Transverse colon (tissue), 4 donors: Measurements from ENCODE around the gene EPHA1. TPM values are rescaled to one million over a fixed set of nuclear protein-coding genes. Genes with fewer than 3 reads are reported as not detected.
A peak's percentile ranks its signal among the peaks of the same experiment; 100 is the strongest.
"Not testable (repeated sequence)": the region's sequence is repeated elsewhere in the genome, so short reads cannot be mapped to it uniquely, and the experiment has no call there.

Experiments used
- DNase-seq: peaks from one replicate; pipeline ENCODE4 v3.0.0-alpha.2; 2019
- H3K27ac ChIP-seq, 4 donors: fragments of 200-600 bp; sonication (generic); 2 replicates each; pipeline ENCODE4 v1.5.1; 2016 to 2018; ENCODE audit warnings: inconsistent platforms in 4 of 4
- H3K27me3 ChIP-seq: fragments of 200-600 bp; sonication (generic); 2 replicates; pipeline ENCODE4 v1.5.1; 2017; ENCODE audit warnings: inconsistent platforms
- H3K36me3 ChIP-seq, 4 donors: fragments of 200-600 bp; sonication (generic); 2 replicates each; pipeline ENCODE4 v1.5.1; 2017 to 2019; ENCODE audit warnings: inconsistent platforms in 4 of 4
- H3K4me1 ChIP-seq, 4 donors: fragments of 200-600 bp; sonication (generic); 2 replicates each; pipeline ENCODE4 v1.5.1; 2017 to 2020; ENCODE audit warnings: inconsistent platforms in 4 of 4
- H3K4me3 ChIP-seq, 4 donors: fragments of 200-600 bp; sonication (generic); 1 replicate in 1 of 4; 2 replicates in 3 of 4; pipeline versions ENCODE4 v1.5.1 to v1.6.1; 2017 to 2019; ENCODE audit warnings: inconsistent platforms in 4 of 4
- H3K9me3 ChIP-seq, 2 donors: fragments of 200-600 bp; sonication (generic); 2 replicates each; pipeline ENCODE4 v1.5.1; 2017 to 2019; ENCODE audit warnings: inconsistent platforms in 2 of 2
- CTCF ChIP-seq, 5 experiments: fragments of 200-600 bp in 3 of 5; fragments of 450-650 bp in 2 of 5; sonication (generic) in 3 of 5; IDR thresholded peaks; 1 replicate in 2 of 5; 2 replicates in 3 of 5; pipeline ENCODE4 v1.5.1; 2016 to 2017; ENCODE audit warnings: antibody characterized with exemption in 5 of 5, inconsistent platforms in 3 of 5, mild to moderate bottlenecking in 2 of 5, moderate library complexity in 1 of 5
- EP300 ChIP-seq: sonication (generic); formaldehyde crosslinking; IDR thresholded peaks from one replicate; pipeline ENCODE4 v1.6.1; 2017; ENCODE audit warnings: antibody characterized with exemption, low read depth
- POLR2A ChIP-seq: fragments of 450-650 bp; IDR thresholded peaks from one replicate; pipeline ENCODE4 v1.6.1; 2016; ENCODE audit warnings: antibody characterized with exemption, mild to moderate bottlenecking, moderate library complexity
- POLR2AphosphoS5 ChIP-seq, 3 donors: sonication (generic); formaldehyde crosslinking; IDR thresholded peaks; one replicate each; pipeline ENCODE4 v1.6.1; 2016; ENCODE audit warnings: antibody characterized with exemption in 3 of 3
- WGBS, 2 donors: methylation state at CpG; one replicate each; pipeline ENCODE4 v1.1.5; 2018; ENCODE audit warnings: low coverage in 1 of 2; 5-methylcytosine and 5-hydroxymethylcytosine counted together
- in situ Hi-C, 4 donors: fragments of 200-750 bp; cut with MboI; loops; one replicate each; pipeline versions ENCODE4 v1.15.0 to v1.15.1; 2017; ENCODE audit warnings: low sequenced_read_pairs in 3 of 4, low pct_ligation_motif_present in 1 of 4, low pct_unique_long_range_greater_than_20kb in 1 of 4
- intact Hi-C: fragments of 100-400 bp; cut with DNase I; formaldehyde crosslinking; loops from one replicate; pipeline ENCODE4 v1.15.1; 2023; ENCODE audit warnings: low total_unique reads
- total RNA-seq, 4 donors: library from RNA; depleted of rRNA; stranded (reverse); fragments of >200 nt; gene quantifications; one replicate each; pipeline ENCODE4 v1.1.0, GENCODE V29; 2016

EPHA1 gene
- total RNA-seq, 4 donors from 2014 or later: 21.1 to 29.9 (median 24.8) TPM

DNA sequence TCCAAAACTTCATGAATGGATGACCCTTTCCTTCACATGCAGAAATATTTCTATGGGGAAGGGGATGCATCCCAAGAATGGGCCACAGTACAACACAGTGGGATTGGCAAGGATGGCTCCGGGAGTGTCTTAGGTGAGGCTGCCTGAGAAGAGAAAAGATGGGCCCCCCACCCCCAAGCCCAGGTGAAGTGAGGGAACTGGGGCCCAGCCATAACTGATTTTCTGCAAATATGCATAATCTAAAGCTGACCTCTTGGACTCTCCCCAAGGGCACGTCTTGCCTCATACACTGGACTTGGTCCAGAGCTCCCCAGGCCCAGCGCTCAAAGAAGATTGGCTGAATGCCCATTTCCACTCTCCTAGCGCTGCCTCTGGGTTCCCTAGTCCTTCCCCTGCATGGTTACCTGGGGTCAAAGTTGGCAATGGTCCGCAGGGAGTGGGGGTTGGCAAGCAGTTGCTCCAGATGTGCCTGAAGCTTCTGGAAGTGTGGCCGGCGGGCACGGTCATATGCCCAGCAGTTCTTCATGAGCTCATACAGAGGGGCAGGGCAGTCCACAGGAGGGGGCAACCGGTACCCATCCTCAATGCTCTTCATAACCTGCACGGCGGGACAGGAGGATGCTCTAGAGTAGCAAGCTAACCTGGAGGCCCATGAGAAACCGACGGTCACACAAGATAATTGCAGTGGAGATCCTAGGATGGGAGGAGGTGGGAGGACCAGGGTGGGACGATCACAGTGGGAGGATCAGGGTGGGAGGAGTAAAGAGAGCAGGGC, 15.2 kb downstream of the EPHA1 start:
- in situ Hi-C loops (no loop called here), intact Hi-C loops (no loop called here)
- H3K4me3 ChIP-seq: no peak overlapping the region
- H3K27ac ChIP-seq: peak overlapping the region in 2 of 4 donors; percentile 93 to 99
- no peak for DNase-seq
- peaks cover 0 to 2% (median 0%) of the 10 kb centered on the region in 4 donors for H3K36me3 ChIP-seq
- WGBS, 2 donors: 84 to 90% methylated on average over 7 to 14 of the region's 14 CpGs
- no peaks in the 10 kb centered on the region for H3K27me3 ChIP-seq
- H3K4me1 ChIP-seq: peaks cover 10 to 32% (median 24%) of the 10 kb centered on the region in 4 donors
- TF ChIP-seq CTCF (IDR thresholded peaks at IDR 0.05): no peak
- no peak for TF ChIP-seq POLR2AphosphoS5 (IDR thresholded peaks at IDR 0.05)
- no peak for TF ChIP-seq POLR2A
- TF ChIP-seq EP300: no peak
- no peaks in the 10 kb centered on the region for H3K9me3 ChIP-seq

DNA sequence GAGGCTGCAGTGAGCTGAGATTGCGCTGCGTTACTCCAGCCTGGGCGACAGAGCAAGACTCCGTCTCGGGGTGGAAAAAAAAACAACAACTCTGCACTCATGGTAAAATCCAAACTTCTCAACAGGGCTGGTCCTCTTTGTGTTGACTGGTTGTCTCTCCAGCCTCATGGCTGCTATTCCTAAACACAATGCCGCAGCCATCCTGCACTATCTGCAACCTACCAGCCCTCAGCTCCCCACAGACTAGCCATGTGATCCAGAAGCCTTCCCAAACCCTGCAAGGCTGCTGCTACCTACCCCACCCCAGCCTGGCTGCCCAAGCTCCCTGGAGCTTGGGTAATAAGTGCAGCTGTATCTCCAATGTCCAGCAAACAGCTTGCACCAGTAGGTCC, 15.8 kb downstream of the EPHA1 start:
- no peak for DNase-seq
- in situ Hi-C loops: no loop called here
- Histone ChIP-seq H3K27me3 (no peaks in the 10 kb centered on the region), H3K4me3 (no peak overlapping the region), H3K36me3 (peaks cover 0 to 6% (median 0%) of the 10 kb centered on the region in 4 donors), H3K9me3 (no peaks in the 10 kb centered on the region), H3K27ac (peak overlapping the region; percentile 73 to 99 (median 86)), H3K4me1 (peaks cover 10 to 33% (median 24%) of the 10 kb centered on the region in 4 donors)
- 92% methylated on average over 6 of the region's 6 CpGs; no CpG with 5 or more reads in 1 of the 2 donors for WGBS, 2 donors
- intact Hi-C loops: no loop called here
- TF ChIP-seq CTCF (IDR thresholded peaks at IDR 0.05): no peak
- TF ChIP-seq POLR2AphosphoS5 (IDR thresholded peaks at IDR 0.05): no peak
- no peak for TF ChIP-seq POLR2A
- no peak for TF ChIP-seq EP300

- H3K4me3 ChIP-seq, in situ Hi-C loops, H3K9me3 ChIP-seq, H3K27me3 ChIP-seq, H3K36me3 ChIP-seq, DNase-seq, intact Hi-C loops: not testable (repeated sequence)
- peaks cover 10 to 35% (median 26%) of the 10 kb centered on the region in 4 donors for H3K4me1 ChIP-seq
- peak overlapping the region; percentile 73 to 99 (median 86) for H3K27ac ChIP-seq
- whole genome bisulfite sequencing, 2 donors: 80 to 88% methylated on average over 2 to 8 of the region's 8 CpGs
Observed at GRCh38 chr7:143392427-143392826, 16.2 kb downstream of the EPHA1 start.

DNA sequence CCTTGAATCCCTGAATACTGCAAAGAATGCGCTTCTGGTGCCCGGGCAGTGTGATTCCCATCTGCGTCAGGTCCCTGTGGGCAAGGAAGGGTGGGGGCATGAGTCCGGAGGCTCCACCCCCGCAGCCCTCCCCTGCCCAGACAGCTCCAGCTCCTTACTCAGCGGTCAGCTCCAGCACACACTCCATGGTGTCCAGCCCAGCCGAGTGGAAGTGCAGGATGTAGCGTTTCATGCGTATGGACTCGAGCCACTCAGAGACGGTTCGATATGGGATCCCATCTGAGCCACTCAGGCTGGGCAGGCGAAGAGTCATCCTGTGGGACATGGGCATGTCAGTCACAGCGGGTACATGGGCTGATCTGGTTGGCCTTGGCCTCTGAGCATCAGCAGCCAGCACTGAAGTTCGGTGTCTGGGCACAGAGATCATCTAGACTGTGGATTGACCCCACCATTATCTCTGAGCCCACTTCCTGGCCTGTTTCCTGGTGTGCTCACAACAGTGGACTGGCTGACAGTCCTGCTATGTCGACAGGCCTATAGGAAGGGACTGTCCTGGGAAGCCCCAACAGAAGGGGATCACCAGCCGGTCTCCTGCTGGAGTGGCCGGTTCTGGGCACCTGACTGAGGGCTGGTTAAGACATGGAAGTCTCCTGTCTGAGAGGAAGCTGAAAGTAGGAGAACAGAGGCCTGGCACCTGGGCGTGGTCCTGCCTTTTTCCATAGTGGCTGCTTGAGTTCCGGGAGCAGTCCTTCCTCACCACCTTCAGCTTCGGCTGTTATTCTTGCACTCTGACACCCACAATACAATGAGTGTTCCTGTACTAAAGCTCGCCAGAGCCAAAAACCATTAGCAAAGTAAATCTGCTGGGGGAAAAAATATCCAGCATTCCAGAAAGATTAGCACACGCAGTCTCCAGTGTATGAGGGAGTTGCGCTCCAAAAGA, 16.9 kb downstream of the EPHA1 start:
- no peaks in the 10 kb centered on the region for H3K9me3 ChIP-seq
- peak overlapping the region; percentile 73 to 99 (median 86) for H3K27ac ChIP-seq
- H3K36me3 ChIP-seq: peaks cover 0 to 6% (median 0%) of the 10 kb centered on the region in 4 donors
- no peaks in the 10 kb centered on the region for H3K27me3 ChIP-seq
- peak; percentile 36 to 64 (median 60) for TF ChIP-seq POLR2AphosphoS5 (IDR thresholded peaks at IDR 0.05)
- peak; percentile 22 for TF ChIP-seq POLR2A
- TF ChIP-seq CTCF (IDR thresholded peaks at IDR 0.05): no peak
- TF ChIP-seq EP300: no peak
- in situ Hi-C loops (no loop called here), intact Hi-C loops (no loop called here)
- H3K4me3 ChIP-seq: no peak overlapping the region
- 0 to 52% methylated on average over 1 to 22 of the region's 24 CpGs for WGBS, 2 donors
- DNase-seq: peak; percentile 57
- peaks cover 10 to 41% (median 30%) of the 10 kb centered on the region in 4 donors for H3K4me1 ChIP-seq
